ENCODE data around the gene MRPL19. TPM values are rescaled to one million over a fixed set of nuclear protein-coding genes. Genes with fewer than 3 reads are reported as not detected.

MRPL19 gene
- total and polyA plus RNA-seq, 2 of the 13 experiments (the other 11 are each of a cell fraction or from before 2014, with no cell fraction given) = 43.2 to 163 TPM

- TF ChIP-seq ARNT (IDR thresholded peaks at IDR 0.05) = no peak
- TF ChIP-seq KLF13 (CRISPR knock-in tag; IDR thresholded peaks at IDR 0.05) = no peak; the same call in none of the 2 replicates
- peak; percentile 79 for TF ChIP-seq ZNF331 (CRISPR knock-in tag; IDR thresholded peaks at IDR 0.05)
- TF ChIP-seq ZFP90 (CRISPR knock-in tag; IDR thresholded peaks at IDR 0.05; ENCODE audit: borderline replicate concordance) = peak; percentile 60; the same call in 1 of the 2 replicates
- no peak for TF ChIP-seq ZNF841 (CRISPR knock-in tag; IDR thresholded peaks at IDR 0.05; ENCODE audit: borderline replicate concordance)
- TF ChIP-seq ZFP36 (IDR thresholded peaks at IDR 0.05; ENCODE audit: borderline replicate concordance, low read depth, low read length, partially characterized antibody) = no peak
- peak; percentile 96 for TF ChIP-seq HCFC1 (IDR thresholded peaks at IDR 0.05; ENCODE audit: low read depth, low read length)
- TF ChIP-seq ZNF484 (CRISPR knock-in tag; IDR thresholded peaks at IDR 0.05; ENCODE audit: borderline replicate concordance, low read depth) = no peak; the same call in 1 of the 2 replicates
- peak; percentile 71 for TF ChIP-seq SALL1 (CRISPR knock-in tag; IDR thresholded peaks at IDR 0.05)
- TF ChIP-seq SOX5 (CRISPR knock-in tag; IDR thresholded peaks at IDR 0.05; ENCODE audit: borderline replicate concordance) = peak; percentile 43; the same call in 1 of the 2 replicates
- no peak for TF ChIP-seq TAF15 (IDR thresholded peaks at IDR 0.05; ENCODE audit: low read depth, low read length, poor library complexity, severe bottlenecking)
- peak; percentile 79 for TF ChIP-seq PPARG (CRISPR knock-in tag; conservative IDR thresholded peaks at IDR 0.05)
- TF ChIP-seq ATF6 (CRISPR knock-in tag; conservative IDR thresholded peaks at IDR 0.05) = no peak; the same call in 1 of the 2 replicates
- peak; percentile 58; the same call in 1 of the 2 replicates for TF ChIP-seq ELF4 (CRISPR knock-in tag; IDR thresholded peaks at IDR 0.05; ENCODE audit: borderline replicate concordance)
- peak; percentile 83; the same call in 1 of the 2 replicates for TF ChIP-seq REL (CRISPR knock-in tag; conservative IDR thresholded peaks at IDR 0.05)
- no peak for TF ChIP-seq CENPX (CRISPR knock-in tag; IDR thresholded peaks at IDR 0.05)
- TF ChIP-seq RFXANK (CRISPR knock-in tag; IDR thresholded peaks at IDR 0.05) = peak; percentile 76; the same call in 1 of the 2 replicates
- peak; percentile 73; the same call in 1 of the 2 replicates for TF ChIP-seq ZHX2 (IDR thresholded peaks at IDR 0.05; ENCODE audit: low read depth)
- TF ChIP-seq ZHX2 (CRISPR knock-in tag; IDR thresholded peaks at IDR 0.05; ENCODE audit: borderline replicate concordance) = peak; percentile 71; the same call in 1 of the 2 replicates
- TF ChIP-seq ZNF383 (CRISPR knock-in tag; IDR thresholded peaks at IDR 0.05; ENCODE audit: borderline replicate concordance) = peak; percentile 95
- peak; percentile 59 for TF ChIP-seq ZNF644 (CRISPR knock-in tag; IDR thresholded peaks at IDR 0.05; ENCODE audit: low read depth)
- TF ChIP-seq PAWR (CRISPR knock-in tag; IDR thresholded peaks at IDR 0.05; ENCODE audit: borderline replicate concordance) = peak; percentile 88
Observed at GRCh38 chr2:75646583-75647425, at the start of gene MRPL19 (continued).

Data from HepG2 (cell line).